GM12873 (cell line): ENCODE results near the gene FAM24B.

ENCODE experiments used
- TF ChIP-seq, protein P1 (sequence below): IDR thresholded peaks from 2 replicates; pipeline ENCODE4 v1.5.1; 2012; ENCODE audit warnings: low read depth, mild to moderate bottlenecking, moderate library complexity, low read length, control low read depth; ENCODE audit not compliant: insufficient read depth; ENCODE audit errors: missing control alignments

FAM24B gene

DNA sequence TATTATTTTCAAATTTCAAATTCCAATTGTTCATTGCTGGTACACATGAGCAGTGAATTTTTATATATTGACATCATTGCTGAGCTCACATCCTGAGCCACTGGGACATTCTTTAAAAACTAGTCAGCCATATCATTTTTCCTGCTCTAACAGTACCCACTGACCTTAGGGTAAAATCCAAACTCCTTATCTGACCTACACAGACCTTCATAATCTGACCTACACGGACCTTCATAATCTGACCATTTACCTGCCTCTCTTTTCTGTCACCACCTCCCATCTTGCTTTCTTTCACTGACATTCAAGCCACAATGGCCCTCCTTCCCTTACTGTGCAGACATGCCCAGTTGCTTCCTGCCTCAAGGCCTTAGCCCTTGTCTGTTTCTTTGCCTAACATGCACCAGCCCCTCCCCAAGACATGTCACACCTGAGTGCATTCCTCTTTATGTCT is 17.6 kb downstream of the FAM24B start:
- TF ChIP-seq, protein P1, sequence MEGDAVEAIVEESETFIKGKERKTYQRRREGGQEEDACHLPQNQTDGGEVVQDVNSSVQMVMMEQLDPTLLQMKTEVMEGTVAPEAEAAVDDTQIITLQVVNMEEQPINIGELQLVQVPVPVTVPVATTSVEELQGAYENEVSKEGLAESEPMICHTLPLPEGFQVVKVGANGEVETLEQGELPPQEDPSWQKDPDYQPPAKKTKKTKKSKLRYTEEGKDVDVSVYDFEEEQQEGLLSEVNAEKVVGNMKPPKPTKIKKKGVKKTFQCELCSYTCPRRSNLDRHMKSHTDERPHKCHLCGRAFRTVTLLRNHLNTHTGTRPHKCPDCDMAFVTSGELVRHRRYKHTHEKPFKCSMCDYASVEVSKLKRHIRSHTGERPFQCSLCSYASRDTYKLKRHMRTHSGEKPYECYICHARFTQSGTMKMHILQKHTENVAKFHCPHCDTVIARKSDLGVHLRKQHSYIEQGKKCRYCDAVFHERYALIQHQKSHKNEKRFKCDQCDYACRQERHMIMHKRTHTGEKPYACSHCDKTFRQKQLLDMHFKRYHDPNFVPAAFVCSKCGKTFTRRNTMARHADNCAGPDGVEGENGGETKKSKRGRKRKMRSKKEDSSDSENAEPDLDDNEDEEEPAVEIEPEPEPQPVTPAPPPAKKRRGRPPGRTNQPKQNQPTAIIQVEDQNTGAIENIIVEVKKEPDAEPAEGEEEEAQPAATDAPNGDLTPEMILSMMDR = no peak

DNA sequence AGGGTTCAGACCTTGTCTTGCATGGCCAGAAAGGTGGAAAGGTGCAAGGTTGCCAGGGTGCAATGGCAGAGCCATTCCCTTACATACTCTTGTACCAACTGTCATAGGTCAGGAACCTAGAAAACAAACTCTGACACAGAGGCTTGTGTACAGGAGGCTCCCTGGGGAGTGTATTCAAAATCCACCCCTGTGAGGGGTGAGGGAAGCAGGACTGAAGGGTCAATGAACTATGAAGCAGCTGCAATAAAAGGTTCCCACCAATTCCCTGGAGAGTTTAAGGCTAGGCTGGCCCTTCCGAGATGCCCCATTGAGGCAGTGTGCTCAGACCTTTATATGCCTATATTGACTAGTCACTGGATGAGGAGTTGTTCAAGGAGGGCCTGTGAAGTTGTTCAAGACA is 19.9 kb downstream of the FAM24B start:
- TF ChIP-seq, protein P1 = no peak

DNA sequence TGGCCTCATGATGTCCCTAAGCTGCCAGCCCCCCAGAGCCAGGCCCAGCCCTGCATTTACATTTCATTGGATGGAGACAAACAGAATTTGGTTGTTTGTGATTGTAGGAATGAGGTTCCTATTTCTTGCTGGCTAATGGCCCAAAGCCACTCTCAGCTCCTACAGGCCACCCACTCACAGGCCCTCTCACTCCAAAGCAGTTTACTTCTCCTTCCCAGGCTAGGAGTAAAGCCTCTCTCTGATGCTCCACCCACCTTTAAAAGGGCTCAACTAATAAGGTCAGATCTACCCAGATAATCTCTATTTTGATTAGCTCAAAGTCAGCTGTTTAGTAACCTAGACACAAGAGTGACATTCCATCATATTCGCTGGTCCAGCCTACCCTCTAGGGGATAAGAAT is 22.5 kb downstream of the FAM24B start:
- TF ChIP-seq, protein P1 = no peak

DNA sequence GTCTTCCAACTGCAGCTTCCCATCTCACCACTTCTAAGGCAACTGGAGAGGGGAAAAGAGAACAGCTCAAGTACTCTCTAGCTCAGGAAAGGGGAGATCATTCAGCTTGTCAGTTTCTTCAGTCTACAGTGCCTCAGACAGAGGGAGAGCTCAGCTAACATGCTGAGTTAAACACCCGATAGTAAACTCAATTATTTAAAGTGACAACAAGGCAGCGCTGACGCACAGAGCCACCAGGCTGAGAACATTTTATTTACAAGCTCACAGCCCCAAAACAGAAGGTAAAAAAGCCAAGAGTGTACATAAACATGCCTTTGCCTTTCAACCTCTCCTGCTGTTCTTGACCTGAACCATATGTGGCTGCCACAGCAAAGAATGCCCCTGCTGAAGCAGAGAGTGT is 23.6 kb downstream of the FAM24B start:
- TF ChIP-seq, protein P1 = no peak

DNA sequence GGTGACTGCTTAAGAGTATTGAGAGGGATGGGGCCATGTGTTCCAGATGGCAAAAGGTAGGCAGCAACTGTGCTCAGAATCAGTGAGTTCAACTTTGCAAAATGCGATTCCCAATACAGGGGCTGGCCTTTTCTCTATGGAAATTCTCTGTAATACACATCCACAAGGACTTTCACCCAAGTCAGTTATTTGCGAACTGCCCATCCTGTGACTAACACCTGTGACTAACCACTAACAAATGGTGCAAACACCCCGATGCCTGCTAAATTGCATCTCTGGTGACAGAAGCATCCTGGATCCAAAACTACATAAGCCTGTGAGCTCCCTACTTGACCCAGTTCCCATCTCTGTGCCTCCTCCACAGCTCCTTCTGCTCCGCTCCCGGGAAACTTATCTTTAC is 24.7 kb downstream of the FAM24B start:
- TF ChIP-seq, protein P1 = no peak

DNA sequence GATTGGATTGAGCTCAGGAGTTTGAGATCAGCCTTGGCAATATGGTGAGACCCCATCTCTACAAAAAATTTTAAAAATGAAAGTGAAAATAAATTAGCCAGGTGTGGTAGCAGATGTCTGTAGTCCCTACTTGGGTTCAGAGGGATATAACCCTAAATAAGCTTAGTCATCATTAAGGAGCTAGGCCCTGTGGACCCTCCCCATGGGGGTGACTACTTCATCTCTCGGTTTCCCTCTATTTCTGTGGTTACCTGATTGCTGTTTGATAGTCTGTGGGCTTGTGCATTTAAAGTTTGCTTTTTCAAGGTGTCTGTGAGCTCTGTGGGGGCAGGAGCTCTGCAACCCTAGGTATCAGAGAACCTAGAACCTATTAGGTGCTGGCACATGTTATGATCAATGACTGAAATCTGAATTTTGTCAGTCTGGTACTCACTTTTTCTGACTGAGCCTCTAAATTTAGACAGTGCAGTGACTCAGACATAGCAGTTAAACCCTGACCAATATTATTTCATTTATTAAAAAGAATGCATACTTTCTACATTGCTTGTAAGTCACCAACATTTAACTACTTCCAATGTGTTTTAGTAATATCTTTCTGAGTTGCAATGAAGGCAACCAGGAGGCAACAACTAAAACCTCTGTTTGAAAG is 25.6 kb downstream of the FAM24B start:
- TF ChIP-seq, protein P1 = no peak

DNA sequence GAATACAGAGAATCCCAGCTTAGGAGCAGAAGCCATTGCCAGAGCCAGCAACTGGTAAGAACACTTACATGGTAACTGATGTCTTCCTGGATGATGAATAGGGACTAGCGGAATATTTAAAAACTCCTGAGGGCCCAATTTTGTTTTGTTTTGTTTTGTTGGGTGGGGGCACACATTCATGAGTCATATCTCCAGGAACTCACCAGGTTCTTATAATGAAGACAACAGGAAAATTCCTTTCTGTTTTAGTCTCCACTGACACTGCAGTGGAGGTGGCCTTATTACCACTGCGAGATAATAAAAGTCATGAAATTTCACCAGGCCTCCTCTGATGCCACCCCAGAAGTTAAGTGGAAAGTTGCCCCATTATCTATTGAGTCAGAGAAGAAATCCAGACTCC is 27.1 kb downstream of the FAM24B start:
- TF ChIP-seq, protein P1 = no peak
